Tongue (tissue), 2 donors: ENCODE data around the gene RSU1. TPM values are rescaled to one million over a fixed set of nuclear protein-coding genes. Genes with fewer than 3 reads are reported as not detected.

Source experiments
- DNase-seq: peaks from one replicate; pipeline ENCODE4 v3.0.0-alpha.2; 2015
- total RNA-seq: library from RNA; depleted of rRNA; stranded (reverse); fragments of >200 nt; gene quantifications from one replicate; pipeline ENCODE4 v1.2.3, GENCODE V29; 2014

Gene RSU1
- total RNA-seq, 1 donor from 2014 or later, result 75.7 TPM

GRCh38 chr10:16674147-16674703 is 143.0 kb downstream of the RSU1 start:
- no peak for DNase-seq

- DNase-seq, result peak; percentile 8
Measured at GRCh38 chr10:16673443-16673842, 143.8 kb downstream of the RSU1 start.

GRCh38 chr10:16663444-16663843 is 153.8 kb downstream of the RSU1 start:
- no peak for DNase-seq

GRCh38 chr10:16662923-16663322 is 154.3 kb downstream of the RSU1 start:
- DNase-seq, result no peak

GRCh38 chr10:16656895-16657294 is 160.3 kb downstream of the RSU1 start:
- DNase-seq, result no peak

GRCh38 chr10:16653224-16653623 is 164.0 kb downstream of the RSU1 start:
- no peak for DNase-seq

GRCh38 chr10:16652154-16652553 is 165.1 kb downstream of the RSU1 start:
- DNase-seq, result no peak

GRCh38 chr10:16649757-16650156 is 167.5 kb downstream of the RSU1 start:
- DNase-seq, result no peak

GRCh38 chr10:16648366-16648765 is 168.9 kb downstream of the RSU1 start:
- no peak for DNase-seq

- DNase-seq, result no peak
Measured at GRCh38 chr10:16646181-16647059, 170.8 kb downstream of the RSU1 start.

- DNase-seq, result no peak
Measured at GRCh38 chr10:16644146-16644545, 173.1 kb downstream of the RSU1 start.

GRCh38 chr10:16643502-16643901 is 173.7 kb downstream of the RSU1 start:
- DNase-seq, result no peak

GRCh38 chr10:16640153-16640552 is 177.1 kb downstream of the RSU1 start:
- DNase-seq, result no peak

- DNase-seq, result no peak
Measured at GRCh38 chr10:16639471-16639870, 177.8 kb downstream of the RSU1 start.

- DNase-seq, result no peak
Measured at GRCh38 chr10:16632996-16633395, 184.2 kb downstream of the RSU1 start.

GRCh38 chr10:16626697-16627096 is 190.5 kb downstream of the RSU1 start:
- no peak for DNase-seq

- no peak for DNase-seq
Measured at GRCh38 chr10:16612981-16613355, 204.3 kb downstream of the RSU1 start.

- DNase-seq, result peak; percentile 72
Measured at GRCh38 chr10:16612115-16612980, 204.9 kb downstream of the RSU1 start.

- DNase-seq, result no peak
Measured at GRCh38 chr10:16611037-16611436, 206.2 kb downstream of the RSU1 start.

- no peak for DNase-seq
Measured at GRCh38 chr10:16609211-16609610, 208.0 kb downstream of the RSU1 start.

GRCh38 chr10:16606923-16607322 is 210.3 kb downstream of the RSU1 start:
- no peak for DNase-seq

- no peak for DNase-seq
Measured at GRCh38 chr10:16606421-16606820, 210.8 kb downstream of the RSU1 start.

GRCh38 chr10:16603308-16603707 is 213.9 kb downstream of the RSU1 start:
- no peak for DNase-seq
